Spleen (tissue), 7 donors: ENCODE results near the gene PLA2G5.

ENCODE experiments used
- POLR2A ChIP-seq, 3 donors: fragments of 450-650 bp; IDR thresholded peaks; one replicate each; pipeline ENCODE4 v1.5.1; 2017; ENCODE audit warnings: antibody characterized with exemption in 3 of 3, mild to moderate bottlenecking in 1 of 3
- POLR2AphosphoS5 ChIP-seq, 3 donors: sonication (generic); formaldehyde crosslinking; IDR thresholded peaks; one replicate each; pipeline ENCODE4 v1.5.1; 2017; ENCODE audit warnings: antibody characterized with exemption in 3 of 3
- TF ChIP-seq, protein P1 (sequence below), 11 experiments: fragments of 200-600 bp in 7 of 11; fragments of 450-650 bp in 4 of 11; sonication (generic) in 4 of 11; IDR thresholded peaks in 8 of 11; conservative IDR thresholded peaks in 3 of 11; 1 replicate in 7 of 11; 2 replicates in 4 of 11; pipeline versions ENCODE4 v1.4.0 to v1.8.0; 2016 to 2021; ENCODE audit warnings: antibody characterized with exemption in 11 of 11, inconsistent platforms in 4 of 11, mild to moderate bottlenecking in 1 of 11
- donor health status: DM: no; HTN: no; CAD: no; lungs with moderate emphysema.
- donor health status: DM: no; HTN: no; CAD: no.
- donor health status: DM: no; HTN: no; CAD: no.

- TF ChIP-seq, protein P1, sequence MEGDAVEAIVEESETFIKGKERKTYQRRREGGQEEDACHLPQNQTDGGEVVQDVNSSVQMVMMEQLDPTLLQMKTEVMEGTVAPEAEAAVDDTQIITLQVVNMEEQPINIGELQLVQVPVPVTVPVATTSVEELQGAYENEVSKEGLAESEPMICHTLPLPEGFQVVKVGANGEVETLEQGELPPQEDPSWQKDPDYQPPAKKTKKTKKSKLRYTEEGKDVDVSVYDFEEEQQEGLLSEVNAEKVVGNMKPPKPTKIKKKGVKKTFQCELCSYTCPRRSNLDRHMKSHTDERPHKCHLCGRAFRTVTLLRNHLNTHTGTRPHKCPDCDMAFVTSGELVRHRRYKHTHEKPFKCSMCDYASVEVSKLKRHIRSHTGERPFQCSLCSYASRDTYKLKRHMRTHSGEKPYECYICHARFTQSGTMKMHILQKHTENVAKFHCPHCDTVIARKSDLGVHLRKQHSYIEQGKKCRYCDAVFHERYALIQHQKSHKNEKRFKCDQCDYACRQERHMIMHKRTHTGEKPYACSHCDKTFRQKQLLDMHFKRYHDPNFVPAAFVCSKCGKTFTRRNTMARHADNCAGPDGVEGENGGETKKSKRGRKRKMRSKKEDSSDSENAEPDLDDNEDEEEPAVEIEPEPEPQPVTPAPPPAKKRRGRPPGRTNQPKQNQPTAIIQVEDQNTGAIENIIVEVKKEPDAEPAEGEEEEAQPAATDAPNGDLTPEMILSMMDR (IDR thresholded peaks at IDR 0.05 in 8 of 11, conservative IDR thresholded peaks at IDR 0.05 in 3 of 11), result no peak
- no peak for TF ChIP-seq POLR2A (IDR thresholded peaks at IDR 0.05)
- no peak for TF ChIP-seq POLR2AphosphoS5 (IDR thresholded peaks at IDR 0.05)
Measured at GRCh38 chr1:20138346-20138745, 68.4 kb downstream of the PLA2G5 start.
